Transverse colon (tissue), 4 donors: ENCODE data around the gene MAPRE2.

Experiments
- POLR2AphosphoS5 ChIP-seq, 3 donors: sonication (generic); formaldehyde crosslinking; IDR thresholded peaks; one replicate each; pipeline ENCODE4 v1.6.1; 2016; ENCODE audit warnings: antibody characterized with exemption in 3 of 3
- TF ChIP-seq, protein P1 (sequence below), 5 experiments: fragments of 200-600 bp in 3 of 5; fragments of 450-650 bp in 2 of 5; sonication (generic) in 3 of 5; IDR thresholded peaks; 1 replicate in 2 of 5; 2 replicates in 3 of 5; pipeline ENCODE4 v1.5.1; 2016 to 2017; ENCODE audit warnings: antibody characterized with exemption in 5 of 5, inconsistent platforms in 3 of 5, mild to moderate bottlenecking in 2 of 5, moderate library complexity in 1 of 5

DNA sequence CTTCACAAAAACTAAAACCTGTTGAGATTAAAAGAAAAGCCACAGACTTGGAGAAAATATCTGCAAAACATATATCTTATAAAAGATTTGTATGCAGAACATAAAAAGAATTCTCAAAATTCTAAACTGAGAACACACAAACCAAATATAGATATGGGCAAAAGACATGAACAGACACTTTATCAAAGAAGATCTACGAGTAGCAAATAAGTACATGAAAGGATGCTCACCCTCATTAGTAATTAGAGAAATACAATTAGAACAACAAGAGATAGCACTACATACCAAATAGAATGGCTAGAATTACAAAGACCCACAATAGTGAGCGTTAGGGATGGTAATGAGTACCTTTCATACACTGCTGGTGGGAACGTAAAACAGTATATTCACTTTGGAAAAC lies 135.7 kb downstream of the MAPRE2 start:
- TF ChIP-seq, protein P1, sequence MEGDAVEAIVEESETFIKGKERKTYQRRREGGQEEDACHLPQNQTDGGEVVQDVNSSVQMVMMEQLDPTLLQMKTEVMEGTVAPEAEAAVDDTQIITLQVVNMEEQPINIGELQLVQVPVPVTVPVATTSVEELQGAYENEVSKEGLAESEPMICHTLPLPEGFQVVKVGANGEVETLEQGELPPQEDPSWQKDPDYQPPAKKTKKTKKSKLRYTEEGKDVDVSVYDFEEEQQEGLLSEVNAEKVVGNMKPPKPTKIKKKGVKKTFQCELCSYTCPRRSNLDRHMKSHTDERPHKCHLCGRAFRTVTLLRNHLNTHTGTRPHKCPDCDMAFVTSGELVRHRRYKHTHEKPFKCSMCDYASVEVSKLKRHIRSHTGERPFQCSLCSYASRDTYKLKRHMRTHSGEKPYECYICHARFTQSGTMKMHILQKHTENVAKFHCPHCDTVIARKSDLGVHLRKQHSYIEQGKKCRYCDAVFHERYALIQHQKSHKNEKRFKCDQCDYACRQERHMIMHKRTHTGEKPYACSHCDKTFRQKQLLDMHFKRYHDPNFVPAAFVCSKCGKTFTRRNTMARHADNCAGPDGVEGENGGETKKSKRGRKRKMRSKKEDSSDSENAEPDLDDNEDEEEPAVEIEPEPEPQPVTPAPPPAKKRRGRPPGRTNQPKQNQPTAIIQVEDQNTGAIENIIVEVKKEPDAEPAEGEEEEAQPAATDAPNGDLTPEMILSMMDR (IDR thresholded peaks at IDR 0.05): no peak
- no peak for TF ChIP-seq POLR2AphosphoS5 (IDR thresholded peaks at IDR 0.05)
